SU-DHL-6 (cell line): ENCODE data around the gene PTPN20.

Source experiments
- EZH2phosphoT487 ChIP-seq: fragments of 200-600 bp; sonication (generic), shearing (Covaris generic); conservative IDR thresholded peaks from 2 replicates; pipeline ENCODE4 v1.6.1; 2018; ENCODE audit warnings: mild to moderate bottlenecking, antibody characterized with exemption, low read length, moderate library complexity, mixed read lengths
- TF ChIP-seq, protein P1 (sequence below): fragments of 200-600 bp; sonication (generic); IDR thresholded peaks from one replicate; pipeline ENCODE4 v1.5.1; 2017; ENCODE audit warnings: antibody characterized with exemption, mild to moderate bottlenecking, low read length, moderate library complexity; ENCODE audit not compliant: insufficient read depth, poor library complexity, severe bottlenecking

- TF ChIP-seq, protein P1, sequence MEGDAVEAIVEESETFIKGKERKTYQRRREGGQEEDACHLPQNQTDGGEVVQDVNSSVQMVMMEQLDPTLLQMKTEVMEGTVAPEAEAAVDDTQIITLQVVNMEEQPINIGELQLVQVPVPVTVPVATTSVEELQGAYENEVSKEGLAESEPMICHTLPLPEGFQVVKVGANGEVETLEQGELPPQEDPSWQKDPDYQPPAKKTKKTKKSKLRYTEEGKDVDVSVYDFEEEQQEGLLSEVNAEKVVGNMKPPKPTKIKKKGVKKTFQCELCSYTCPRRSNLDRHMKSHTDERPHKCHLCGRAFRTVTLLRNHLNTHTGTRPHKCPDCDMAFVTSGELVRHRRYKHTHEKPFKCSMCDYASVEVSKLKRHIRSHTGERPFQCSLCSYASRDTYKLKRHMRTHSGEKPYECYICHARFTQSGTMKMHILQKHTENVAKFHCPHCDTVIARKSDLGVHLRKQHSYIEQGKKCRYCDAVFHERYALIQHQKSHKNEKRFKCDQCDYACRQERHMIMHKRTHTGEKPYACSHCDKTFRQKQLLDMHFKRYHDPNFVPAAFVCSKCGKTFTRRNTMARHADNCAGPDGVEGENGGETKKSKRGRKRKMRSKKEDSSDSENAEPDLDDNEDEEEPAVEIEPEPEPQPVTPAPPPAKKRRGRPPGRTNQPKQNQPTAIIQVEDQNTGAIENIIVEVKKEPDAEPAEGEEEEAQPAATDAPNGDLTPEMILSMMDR, result no peak
- TF ChIP-seq EZH2phosphoT487, result no peak
Observed at GRCh38 chr10:47022311-47023131, 111.3 kb downstream of the PTPN20 start.
